Neural progenitor cell (in vitro differentiated cells): ENCODE measurements around the gene HM13. TPM values are rescaled to one million over a fixed set of nuclear protein-coding genes. Genes with fewer than 3 reads are reported as not detected.
"Not testable (repeated sequence)": the region's sequence is repeated elsewhere in the genome, so short reads cannot be mapped to it uniquely, and the experiment has no call there.

ENCODE experiments used
- DNase-seq: peaks from one replicate; pipeline ENCODE4 v3.0.0-alpha.2; 2016; ENCODE audit warnings: low spot score
- H2AFZ ChIP-seq: fragments of 200-600 bp; sonication (generic); replicated peaks from 2 replicates; pipeline ENCODE4 v1.6.1; 2016; ENCODE audit warnings: antibody characterized with exemption
- H3F3A ChIP-seq: fragments of 200-600 bp; sonication (generic); 2 replicates; pipeline ENCODE4 v1.6.1; 2016; ENCODE audit warnings: antibody characterized with exemption, low read depth
- H3K27ac ChIP-seq: fragments of 200-600 bp; sonication (generic); 2 replicates; pipeline ENCODE4 v1.5.1; 2016; ENCODE audit warnings: mild to moderate bottlenecking
- H3K27me3 ChIP-seq: fragments of 200-600 bp; sonication (generic); 2 replicates; pipeline ENCODE4 v1.6.1; 2016; ENCODE audit warnings: mild to moderate bottlenecking, moderate library complexity
- H3K36me3 ChIP-seq: fragments of 200-600 bp; sonication (generic); 2 replicates; pipeline ENCODE4 v1.5.1; 2016
- H3K4me1 ChIP-seq: fragments of 200-600 bp; sonication (generic); 2 replicates; pipeline ENCODE4 v1.6.1; 2016; ENCODE audit warnings: mixed run types
- H3K4me2 ChIP-seq: fragments of 200-600 bp; sonication (generic); 2 replicates; pipeline ENCODE4 v1.6.1; 2016
- H3K4me3 ChIP-seq: fragments of 200-600 bp; sonication (generic); 2 replicates; pipeline ENCODE4 v1.5.1; 2016
- H3K79me2 ChIP-seq: fragments of 200-600 bp; sonication (generic); 2 replicates; pipeline ENCODE4 v1.6.1; 2016; ENCODE audit warnings: low read depth
- H3K9ac ChIP-seq: fragments of 200-600 bp; sonication (generic); 2 replicates; pipeline ENCODE4 v1.6.1; 2016
- H3K9me3 ChIP-seq: fragments of 200-600 bp; sonication (generic); 2 replicates; pipeline ENCODE4 v1.5.1; 2016; ENCODE audit warnings: low read depth
- H4K20me1 ChIP-seq: fragments of 200-600 bp; sonication (generic); 2 replicates; pipeline ENCODE4 v1.6.1; 2016; ENCODE audit warnings: low read depth
- H3K27ac Mint-ChIP-seq: 3 replicates; pipeline ENCODE4 v1.8.0; 2021; ENCODE audit warnings: mixed read lengths
- H3K27me3 Mint-ChIP-seq: 2 replicates; pipeline ENCODE4 v1.8.0; 2022; ENCODE audit warnings: low read depth, mild to moderate bottlenecking, inconsistent platforms, moderate library complexity, mixed read lengths; ENCODE audit not compliant: insufficient read depth
- H3K36me3 Mint-ChIP-seq: 3 replicates; pipeline ENCODE4 v1.8.0; 2021; ENCODE audit warnings: mixed read lengths
- H3K4me1 Mint-ChIP-seq: 3 replicates; pipeline ENCODE4 v1.8.0; 2021; ENCODE audit warnings: mixed read lengths
- H3K4me3 Mint-ChIP-seq: 3 replicates; pipeline ENCODE4 v1.8.0; 2021; ENCODE audit warnings: mild to moderate bottlenecking, moderate library complexity, mixed read lengths
- H3K9me3 Mint-ChIP-seq: 3 replicates; pipeline ENCODE4 v1.8.0; 2020; ENCODE audit warnings: mixed read lengths
- EZH2 ChIP-seq: fragments of 200-600 bp; sonication (generic); IDR thresholded peaks from 2 replicates; pipeline ENCODE4 v1.6.1; 2017; ENCODE audit warnings: antibody characterized with exemption, mild to moderate bottlenecking, moderate library complexity
- EZH2phosphoT487 ChIP-seq: fragments of 200-600 bp; sonication (generic); IDR thresholded peaks from 2 replicates; pipeline ENCODE4 v1.6.1; 2017; ENCODE audit warnings: antibody characterized with exemption
- total RNA-seq: library from RNA; depleted of rRNA; stranded (reverse); fragments of >200 nt; gene quantifications from 2 replicates; pipeline ENCODE4 v1.2.3, GENCODE V29; 2015; ENCODE audit warnings: low replicate concordance
- TF ChIP-seq, protein P1 (sequence below): fragments of 200-600 bp; sonication (generic); IDR thresholded peaks from 2 replicates; pipeline ENCODE4 v1.5.1; 2017; ENCODE audit warnings: antibody characterized with exemption, mild to moderate bottlenecking

The HM13 gene
- total RNA-seq, 1 donor from 2014 or later = 46.2 TPM

GRCh38 chr20:31595654-31596411 lies 81.6 kb downstream of the HM13 start:
- Histone ChIP-seq H3K4me3 (no peak overlapping the region), H3K9me3 (no peaks in the 10 kb centered on the region), H3F3A (peaks cover 22% of the 10 kb centered on the region), H3K4me2 (no peak overlapping the region), H3K27me3 (no peaks in the 10 kb centered on the region), H3K4me1 (peaks cover 13% of the 10 kb centered on the region), H4K20me1 (no peaks in the 10 kb centered on the region), H3K36me3 (no peaks in the 10 kb centered on the region), H3K9ac (no peak overlapping the region), H3K27ac (no peak overlapping the region), H3K79me2 (no peaks in the 10 kb centered on the region), H2AFZ (no peak overlapping the region)
- peak; percentile 37 for DNase-seq
- Mint-ChIP-seq H3K27me3 (peaks cover 8% of the 10 kb centered on the region), H3K36me3 (no peaks in the 10 kb centered on the region), H3K4me3 (peak overlapping the region; percentile 57), H3K9me3 (no peaks in the 10 kb centered on the region), H3K27ac (peak overlapping the region; percentile 98), H3K4me1 (peaks cover 42% of the 10 kb centered on the region)
- no peak for TF ChIP-seq EZH2phosphoT487
- no peak for TF ChIP-seq EZH2
- TF ChIP-seq, protein P1, sequence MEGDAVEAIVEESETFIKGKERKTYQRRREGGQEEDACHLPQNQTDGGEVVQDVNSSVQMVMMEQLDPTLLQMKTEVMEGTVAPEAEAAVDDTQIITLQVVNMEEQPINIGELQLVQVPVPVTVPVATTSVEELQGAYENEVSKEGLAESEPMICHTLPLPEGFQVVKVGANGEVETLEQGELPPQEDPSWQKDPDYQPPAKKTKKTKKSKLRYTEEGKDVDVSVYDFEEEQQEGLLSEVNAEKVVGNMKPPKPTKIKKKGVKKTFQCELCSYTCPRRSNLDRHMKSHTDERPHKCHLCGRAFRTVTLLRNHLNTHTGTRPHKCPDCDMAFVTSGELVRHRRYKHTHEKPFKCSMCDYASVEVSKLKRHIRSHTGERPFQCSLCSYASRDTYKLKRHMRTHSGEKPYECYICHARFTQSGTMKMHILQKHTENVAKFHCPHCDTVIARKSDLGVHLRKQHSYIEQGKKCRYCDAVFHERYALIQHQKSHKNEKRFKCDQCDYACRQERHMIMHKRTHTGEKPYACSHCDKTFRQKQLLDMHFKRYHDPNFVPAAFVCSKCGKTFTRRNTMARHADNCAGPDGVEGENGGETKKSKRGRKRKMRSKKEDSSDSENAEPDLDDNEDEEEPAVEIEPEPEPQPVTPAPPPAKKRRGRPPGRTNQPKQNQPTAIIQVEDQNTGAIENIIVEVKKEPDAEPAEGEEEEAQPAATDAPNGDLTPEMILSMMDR = no peak

DNA sequence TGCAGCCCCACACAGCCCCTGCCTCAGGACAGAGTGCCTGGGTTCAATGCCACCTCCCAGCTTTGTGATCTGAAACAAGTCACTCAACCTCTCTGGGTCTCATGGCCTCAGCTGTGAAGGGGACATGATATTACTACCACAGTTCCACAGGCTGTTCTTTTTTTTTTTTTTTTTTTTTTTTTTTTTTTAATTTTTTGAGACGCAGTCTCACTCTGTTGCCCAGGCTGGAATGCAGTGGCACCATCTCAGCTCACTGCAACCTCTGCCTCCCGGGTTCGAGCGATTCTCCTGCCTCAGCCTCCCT lies 82.1 kb downstream of the HM13 start:
- H3K27me3 Mint-ChIP-seq, H3K27me3 ChIP-seq, H3K4me3 Mint-ChIP-seq, H3K36me3 Mint-ChIP-seq, H3K4me2 ChIP-seq, H3K9me3 ChIP-seq, H3K36me3 ChIP-seq, H3K9me3 Mint-ChIP-seq, DNase-seq, H3K4me1 ChIP-seq, H3K9ac ChIP-seq, H3K79me2 ChIP-seq, H4K20me1 ChIP-seq, H2AFZ ChIP-seq, H3K4me3 ChIP-seq, H3K27ac ChIP-seq: not testable (repeated sequence)
- peak overlapping the region; percentile 98 for H3K27ac Mint-ChIP-seq
- H3F3A ChIP-seq = peaks cover 17% of the 10 kb centered on the region
- peaks cover 37% of the 10 kb centered on the region for H3K4me1 Mint-ChIP-seq

GRCh38 chr20:31596831-31597480 lies 82.7 kb downstream of the HM13 start:
- Histone ChIP-seq H3K9me3 (no peaks in the 10 kb centered on the region), H3K36me3 (no peaks in the 10 kb centered on the region), H3K4me1 (peaks cover 6% of the 10 kb centered on the region), H3F3A (peaks cover 16% of the 10 kb centered on the region), H3K27me3 (no peaks in the 10 kb centered on the region), H3K4me3 (no peak overlapping the region), H4K20me1 (no peaks in the 10 kb centered on the region), H3K9ac (no peak overlapping the region), H3K79me2 (no peaks in the 10 kb centered on the region), H3K27ac (no peak overlapping the region), H3K4me2 (no peak overlapping the region), H2AFZ (no peak overlapping the region)
- Mint-ChIP-seq H3K27ac (peak overlapping the region; percentile 85), H3K4me3 (no peak overlapping the region), H3K27me3 (peaks cover 8% of the 10 kb centered on the region), H3K36me3 (no peaks in the 10 kb centered on the region), H3K9me3 (no peaks in the 10 kb centered on the region), H3K4me1 (peaks cover 35% of the 10 kb centered on the region)
- TF ChIP-seq EZH2phosphoT487 (no peak), EZH2 (no peak)
- TF ChIP-seq, protein P1 = no peak
- DNase-seq = no peak

- Histone ChIP-seq H3K9ac (no peak overlapping the region), H3F3A (peaks cover 16% of the 10 kb centered on the region), H3K27me3 (no peaks in the 10 kb centered on the region), H3K4me1 (peaks cover 6% of the 10 kb centered on the region), H3K27ac (no peak overlapping the region), H3K36me3 (no peaks in the 10 kb centered on the region), H4K20me1 (no peaks in the 10 kb centered on the region), H3K4me3 (no peak overlapping the region), H3K9me3 (no peaks in the 10 kb centered on the region), H3K4me2 (no peak overlapping the region), H2AFZ (no peak overlapping the region), H3K79me2 (no peaks in the 10 kb centered on the region)
- Mint-ChIP-seq H3K27me3 (peaks cover 8% of the 10 kb centered on the region), H3K36me3 (no peaks in the 10 kb centered on the region), H3K27ac (peak overlapping the region; percentile 83), H3K4me1 (peaks cover 37% of the 10 kb centered on the region), H3K9me3 (no peaks in the 10 kb centered on the region), H3K4me3 (no peak overlapping the region)
- DNase-seq = no peak
- no peak for TF ChIP-seq EZH2
- TF ChIP-seq, protein P1 = no peak
- TF ChIP-seq EZH2phosphoT487 = no peak
Measured at GRCh38 chr20:31597481-31597855, 83.2 kb downstream of the HM13 start.
